ENCODE measurements around the gene WIPF1.

The WIPF1 gene

DNA sequence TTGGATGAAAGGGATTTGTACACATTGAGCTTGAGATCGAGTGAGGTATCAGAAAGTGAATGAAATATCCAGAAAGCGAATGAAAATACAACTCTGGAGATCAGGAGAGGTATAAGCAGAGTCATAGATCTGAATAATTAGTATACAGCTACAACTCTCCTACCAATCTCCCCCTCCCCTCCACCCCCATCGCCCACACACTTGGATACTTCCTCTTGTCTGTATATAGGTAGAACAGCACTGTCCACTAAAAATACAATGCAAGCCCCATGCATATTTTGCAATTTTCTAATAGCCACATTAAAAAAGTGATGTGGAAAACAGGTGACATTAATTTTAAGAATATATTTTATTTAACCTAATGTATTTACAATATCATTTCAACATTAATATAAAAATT, 23.7 kb upstream of the WIPF1 start:
- Histone ChIP-seq H3K36me3 (replicated peaks; ENCODE audit: low read depth, low read length) (peaks cover 7% of the 10 kb centered on the region), H2AFZ (ENCODE audit: low read depth, low read length) (no peak overlapping the region), H3K9me3 (ENCODE audit: insufficient read depth, low read length) (no peaks in the 10 kb centered on the region), H3K4me2 (ENCODE audit: low read length) (no peak overlapping the region), H3K27ac (ENCODE audit: low read length) (no peak overlapping the region), H3K4me1 (ENCODE audit: low read length) (peaks cover 28% of the 10 kb centered on the region), H4K20me1 (ENCODE audit: insufficient read depth, low read length) (no peaks in the 10 kb centered on the region), H3K4me3 (ENCODE audit: low read length) (no peak overlapping the region), H3K79me2 (ENCODE audit: low read length) (no peaks in the 10 kb centered on the region), H3K27me3 (ENCODE audit: low read depth, low read length) (no peaks in the 10 kb centered on the region), H3K9ac (ENCODE audit: low read length) (no peak overlapping the region)
- no peak for TF ChIP-seq EZH2phosphoT487 (IDR thresholded peaks at IDR 0.05; ENCODE audit: low read depth)
- TF ChIP-seq, protein P1, sequence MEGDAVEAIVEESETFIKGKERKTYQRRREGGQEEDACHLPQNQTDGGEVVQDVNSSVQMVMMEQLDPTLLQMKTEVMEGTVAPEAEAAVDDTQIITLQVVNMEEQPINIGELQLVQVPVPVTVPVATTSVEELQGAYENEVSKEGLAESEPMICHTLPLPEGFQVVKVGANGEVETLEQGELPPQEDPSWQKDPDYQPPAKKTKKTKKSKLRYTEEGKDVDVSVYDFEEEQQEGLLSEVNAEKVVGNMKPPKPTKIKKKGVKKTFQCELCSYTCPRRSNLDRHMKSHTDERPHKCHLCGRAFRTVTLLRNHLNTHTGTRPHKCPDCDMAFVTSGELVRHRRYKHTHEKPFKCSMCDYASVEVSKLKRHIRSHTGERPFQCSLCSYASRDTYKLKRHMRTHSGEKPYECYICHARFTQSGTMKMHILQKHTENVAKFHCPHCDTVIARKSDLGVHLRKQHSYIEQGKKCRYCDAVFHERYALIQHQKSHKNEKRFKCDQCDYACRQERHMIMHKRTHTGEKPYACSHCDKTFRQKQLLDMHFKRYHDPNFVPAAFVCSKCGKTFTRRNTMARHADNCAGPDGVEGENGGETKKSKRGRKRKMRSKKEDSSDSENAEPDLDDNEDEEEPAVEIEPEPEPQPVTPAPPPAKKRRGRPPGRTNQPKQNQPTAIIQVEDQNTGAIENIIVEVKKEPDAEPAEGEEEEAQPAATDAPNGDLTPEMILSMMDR (IDR thresholded peaks at IDR 0.05; ENCODE audit: low read depth, low read length): no peak

DNA sequence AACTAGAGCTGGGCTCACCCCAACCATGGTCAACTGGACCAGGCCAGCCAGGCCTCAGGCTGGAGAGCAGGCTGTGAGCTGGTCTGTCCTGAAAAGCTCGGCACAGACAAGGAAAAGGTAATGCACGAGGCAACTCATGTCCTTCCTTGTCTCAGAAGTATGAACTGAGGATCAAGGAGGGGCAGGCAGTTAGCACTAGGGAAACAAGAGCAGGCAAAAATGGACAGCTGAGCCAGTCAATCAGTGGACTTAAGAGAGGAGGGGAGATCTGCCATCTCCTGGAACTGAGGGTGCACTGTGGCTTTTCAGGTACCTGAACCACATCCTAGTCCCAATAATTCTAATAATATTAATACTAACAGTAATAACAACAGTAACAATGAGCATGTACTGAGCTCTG, 20.6 kb upstream of the WIPF1 start:
- no peak for TF ChIP-seq EZH2phosphoT487 (IDR thresholded peaks at IDR 0.05; ENCODE audit: low read depth)
- TF ChIP-seq, protein P1 (IDR thresholded peaks at IDR 0.05; ENCODE audit: low read depth, low read length): no peak
- Histone ChIP-seq H3K27ac (ENCODE audit: low read length) (no peak overlapping the region), H3K27me3 (ENCODE audit: low read depth, low read length) (no peaks in the 10 kb centered on the region), H3K9me3 (ENCODE audit: insufficient read depth, low read length) (no peaks in the 10 kb centered on the region), H4K20me1 (ENCODE audit: insufficient read depth, low read length) (no peaks in the 10 kb centered on the region), H3K4me1 (ENCODE audit: low read length) (peaks cover 11% of the 10 kb centered on the region), H3K79me2 (ENCODE audit: low read length) (no peaks in the 10 kb centered on the region), H3K36me3 (replicated peaks; ENCODE audit: low read depth, low read length) (peaks cover 8% of the 10 kb centered on the region), H3K9ac (ENCODE audit: low read length) (no peak overlapping the region), H2AFZ (ENCODE audit: low read depth, low read length) (no peak overlapping the region), H3K4me3 (ENCODE audit: low read length) (no peak overlapping the region), H3K4me2 (ENCODE audit: low read length) (no peak overlapping the region)

DNA sequence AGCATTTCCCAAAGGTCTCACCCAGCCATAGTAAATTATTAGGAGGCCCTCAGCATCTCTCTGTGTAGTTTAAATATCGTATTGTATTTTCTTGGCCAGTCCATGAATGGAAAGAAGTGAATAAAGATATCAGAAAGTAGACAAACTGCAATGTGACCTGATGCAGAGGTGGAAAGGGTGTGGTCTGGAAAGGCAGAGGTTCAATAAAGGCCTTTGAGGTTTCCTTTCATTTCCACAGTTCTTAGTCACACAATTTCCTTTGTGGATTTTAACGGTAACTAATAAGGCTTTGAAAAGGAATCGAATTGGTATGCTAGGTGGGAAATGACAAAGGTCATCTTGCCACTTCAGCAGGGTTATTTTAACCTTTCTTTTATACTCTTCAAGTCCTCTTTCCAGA, 20.1 kb upstream of the WIPF1 start:
- H3K9ac ChIP-seq (ENCODE audit: low read length): no peak overlapping the region
- peaks cover 11% of the 10 kb centered on the region for H3K4me1 ChIP-seq (ENCODE audit: low read length)
- H3K4me3 ChIP-seq (ENCODE audit: low read length): no peak overlapping the region
- H3K27ac ChIP-seq (ENCODE audit: low read length): no peak overlapping the region
- H4K20me1 ChIP-seq (ENCODE audit: insufficient read depth, low read length): no peaks in the 10 kb centered on the region
- H3K9me3 ChIP-seq (ENCODE audit: insufficient read depth, low read length): no peaks in the 10 kb centered on the region
- no peak for TF ChIP-seq EZH2phosphoT487 (IDR thresholded peaks at IDR 0.05; ENCODE audit: low read depth)
- TF ChIP-seq, protein P1 (IDR thresholded peaks at IDR 0.05; ENCODE audit: low read depth, low read length): no peak
- no peaks in the 10 kb centered on the region for H3K79me2 ChIP-seq (ENCODE audit: low read length)
- H3K27me3 ChIP-seq (ENCODE audit: low read depth, low read length): no peaks in the 10 kb centered on the region
- no peak overlapping the region for H2AFZ ChIP-seq (ENCODE audit: low read depth, low read length)
- peaks cover 10% of the 10 kb centered on the region for H3K36me3 ChIP-seq (replicated peaks; ENCODE audit: low read depth, low read length)
- H3K4me2 ChIP-seq (ENCODE audit: low read length): no peak overlapping the region

DNA sequence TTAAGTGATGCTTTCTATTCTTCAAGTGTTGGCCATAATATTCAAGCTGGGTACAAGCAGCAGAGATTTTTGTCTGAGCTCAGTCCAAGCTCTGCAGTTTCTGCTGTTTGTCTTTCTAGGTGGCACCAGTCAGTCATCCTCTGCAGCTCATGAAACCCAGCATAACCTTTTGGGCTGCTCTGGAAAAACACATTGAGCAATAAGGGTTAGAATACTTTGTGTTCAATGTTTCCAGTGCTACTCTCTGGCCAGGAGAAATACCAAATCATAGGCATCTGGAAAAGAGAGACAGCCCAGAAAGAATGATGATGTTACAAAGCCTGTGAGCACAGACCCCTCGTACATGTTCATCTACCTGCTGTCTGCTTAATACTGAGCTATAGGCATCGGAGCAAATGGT, 19.5 kb upstream of the WIPF1 start:
- H3K9ac ChIP-seq (ENCODE audit: low read length): no peak overlapping the region
- H3K4me2 ChIP-seq (ENCODE audit: low read length): no peak overlapping the region
- no peaks in the 10 kb centered on the region for H3K9me3 ChIP-seq (ENCODE audit: insufficient read depth, low read length)
- H3K4me1 ChIP-seq (ENCODE audit: low read length): peaks cover 7% of the 10 kb centered on the region
- H4K20me1 ChIP-seq (ENCODE audit: insufficient read depth, low read length): no peaks in the 10 kb centered on the region
- no peak for TF ChIP-seq EZH2phosphoT487 (IDR thresholded peaks at IDR 0.05; ENCODE audit: low read depth)
- TF ChIP-seq, protein P1 (IDR thresholded peaks at IDR 0.05; ENCODE audit: low read depth, low read length): no peak
- no peak overlapping the region for H3K4me3 ChIP-seq (ENCODE audit: low read length)
- H3K27me3 ChIP-seq (ENCODE audit: low read depth, low read length): no peaks in the 10 kb centered on the region
- no peak overlapping the region for H3K27ac ChIP-seq (ENCODE audit: low read length)
- no peaks in the 10 kb centered on the region for H3K79me2 ChIP-seq (ENCODE audit: low read length)
- no peak overlapping the region for H2AFZ ChIP-seq (ENCODE audit: low read depth, low read length)
- peaks cover 8% of the 10 kb centered on the region for H3K36me3 ChIP-seq (replicated peaks; ENCODE audit: low read depth, low read length)

All from OCI-LY3 (cell line).